HG02840 (cell line): Measurements from ENCODE around the gene PNPLA5.

Experiments used
- ATAC-seq: cut with Tn5 transposase; IDR thresholded peaks from one replicate; pipeline ENCODE4 v1.9.1; 2021; ENCODE audit warnings: mild to moderate bottlenecking, moderate library complexity, moderate number of reproducible peaks; ENCODE audit not compliant: unreplicated experiment, low FRiP score

PNPLA5 gene

DNA sequence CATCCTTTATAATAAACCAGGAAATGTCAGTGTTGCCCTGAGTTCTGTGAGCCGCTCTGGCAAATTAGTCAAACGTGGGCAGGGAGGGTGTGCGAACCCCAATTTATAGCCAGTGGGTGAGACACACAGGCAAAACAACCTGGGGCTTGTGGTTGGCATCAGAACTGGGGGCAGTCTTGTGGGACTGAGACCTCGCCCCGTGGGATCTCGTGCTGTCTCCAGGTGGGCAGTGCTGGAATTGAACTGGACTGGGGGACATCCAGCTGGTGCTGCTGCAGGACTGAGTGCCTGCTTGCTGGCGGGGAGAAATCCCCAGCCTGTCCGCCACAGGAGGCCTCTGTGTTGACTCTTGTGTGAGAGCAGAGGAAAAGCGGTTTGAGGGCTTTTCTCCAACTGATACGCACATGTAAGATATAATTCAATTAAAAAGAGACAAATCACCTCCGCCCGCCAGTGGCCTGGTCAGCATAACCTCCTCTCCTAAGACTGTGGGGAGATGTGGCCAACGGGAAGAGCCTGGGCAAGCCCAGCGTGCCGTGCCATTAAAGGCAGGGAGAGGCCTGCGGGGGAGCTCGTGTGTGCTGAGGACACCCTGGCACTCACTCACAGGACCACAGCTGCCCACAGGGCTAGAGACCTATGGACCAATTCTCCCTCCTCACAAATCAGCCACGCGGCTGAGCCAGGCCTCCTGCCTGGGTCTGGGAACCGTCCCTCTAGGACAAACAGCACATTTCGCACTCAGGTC, 47.9 kb downstream of the PNPLA5 start:
- ATAC-seq, result no peak

- ATAC-seq, result no peak
Observed at GRCh38 chr22:43841742-43842141, 50.1 kb downstream of the PNPLA5 start.

DNA sequence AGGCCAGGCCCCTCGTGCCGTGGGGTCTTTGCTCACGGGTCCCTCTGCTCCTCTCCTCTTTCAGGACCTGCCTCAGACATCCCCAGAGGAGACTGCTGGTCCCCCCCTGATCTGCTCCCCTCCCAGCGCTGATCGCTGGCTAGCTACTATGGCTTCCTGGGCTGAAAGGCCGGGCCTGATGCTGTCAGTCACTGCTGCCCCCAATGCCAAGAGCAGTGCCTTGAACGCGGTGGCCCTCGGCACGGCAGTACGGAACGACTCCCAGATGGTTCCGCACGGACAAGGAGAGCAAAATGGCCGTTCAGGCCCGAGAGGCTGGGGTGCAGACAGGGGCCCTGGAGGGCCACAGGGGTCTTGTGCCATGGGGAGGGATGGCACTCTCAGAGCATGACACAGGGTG, 51.0 kb downstream of the PNPLA5 start:
- no peak for ATAC-seq

DNA sequence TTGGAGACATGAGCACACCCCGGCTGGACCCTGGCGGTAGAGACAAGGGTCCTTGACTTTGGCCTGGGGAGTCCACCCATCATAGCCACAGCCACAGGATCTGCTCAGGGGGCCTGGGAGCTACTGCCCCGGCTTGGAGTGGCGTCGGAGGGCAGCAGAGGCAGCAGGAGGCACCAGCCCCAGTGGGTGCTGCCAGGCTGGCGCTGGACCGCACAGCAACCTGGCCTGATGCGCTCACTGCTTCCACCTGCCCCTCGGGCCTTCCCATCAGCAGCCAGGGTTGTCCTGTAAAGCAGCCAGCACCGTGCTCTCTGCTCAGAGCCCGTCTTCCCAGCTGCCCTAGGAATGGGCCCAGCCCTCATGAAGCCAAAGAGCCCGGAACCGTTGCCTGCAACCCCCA, 51.4 kb downstream of the PNPLA5 start:
- ATAC-seq, result no peak

- ATAC-seq, result no peak
Observed at GRCh38 chr22:43839781-43840180, 52.0 kb downstream of the PNPLA5 start.

DNA sequence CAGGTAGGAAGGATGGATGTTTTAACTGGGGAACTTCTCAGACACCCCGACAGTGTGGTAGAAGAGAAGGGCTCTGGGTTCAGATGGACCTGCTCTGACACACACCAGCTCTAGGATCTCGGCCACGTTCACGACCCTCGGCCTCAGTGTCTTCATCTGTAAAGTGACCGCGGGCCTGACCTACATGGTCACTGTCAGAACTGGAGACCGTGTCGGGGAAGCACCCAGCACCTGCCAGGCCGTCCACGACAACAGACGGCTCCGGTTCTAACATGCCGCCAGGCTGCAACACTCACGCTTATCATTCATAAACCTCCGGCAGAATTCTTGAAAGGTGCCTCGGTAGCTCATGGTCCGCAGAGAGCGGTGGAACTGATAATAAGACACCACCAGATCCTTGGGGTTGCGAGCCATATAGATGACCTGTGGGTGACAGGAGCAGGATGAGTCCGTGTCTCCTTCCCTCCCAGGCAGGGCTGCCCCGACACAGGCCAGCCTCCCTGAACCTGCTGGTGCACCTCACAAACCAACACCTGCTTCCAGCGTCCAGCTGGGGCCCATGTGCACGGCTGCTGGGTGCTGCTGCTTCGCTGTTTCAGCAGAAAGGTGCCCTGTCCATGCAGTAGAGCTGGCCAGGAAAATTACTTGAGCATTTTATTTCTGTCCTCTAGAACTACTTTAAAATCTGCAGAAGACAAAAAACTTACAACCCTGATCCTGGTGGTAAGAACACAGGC, 53.1 kb downstream of the PNPLA5 start:
- ATAC-seq, result no peak

- no peak for ATAC-seq
Observed at GRCh38 chr22:43838161-43838560, 53.7 kb downstream of the PNPLA5 start.

GRCh38 chr22:43837666-43838065, 54.1 kb downstream of the PNPLA5 start:
- ATAC-seq, result no peak

DNA sequence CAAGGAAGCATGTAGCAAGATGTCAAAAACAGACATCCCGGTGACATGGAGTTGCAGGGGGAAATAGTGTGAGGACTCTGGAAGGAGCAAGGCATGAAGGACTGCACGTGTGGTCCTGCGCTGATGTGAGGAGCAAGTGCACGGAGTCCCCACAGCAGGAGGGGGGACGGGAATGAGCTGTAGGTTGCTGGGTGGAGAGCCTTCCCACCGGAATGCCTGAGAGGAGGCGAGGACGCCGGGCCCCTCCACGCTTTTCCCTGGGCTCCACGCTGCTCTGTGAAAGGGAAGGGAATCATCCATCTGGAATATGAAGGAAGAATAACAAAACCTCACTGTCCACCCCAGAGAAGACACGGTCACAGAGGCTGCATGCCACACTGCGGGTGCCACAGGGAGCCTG, 56.1 kb downstream of the PNPLA5 start:
- no peak for ATAC-seq

GRCh38 chr22:43835166-43835565, 56.6 kb downstream of the PNPLA5 start:
- no peak for ATAC-seq

- ATAC-seq, result no peak
Observed at GRCh38 chr22:43833286-43834240, 58.2 kb downstream of the PNPLA5 start.

DNA sequence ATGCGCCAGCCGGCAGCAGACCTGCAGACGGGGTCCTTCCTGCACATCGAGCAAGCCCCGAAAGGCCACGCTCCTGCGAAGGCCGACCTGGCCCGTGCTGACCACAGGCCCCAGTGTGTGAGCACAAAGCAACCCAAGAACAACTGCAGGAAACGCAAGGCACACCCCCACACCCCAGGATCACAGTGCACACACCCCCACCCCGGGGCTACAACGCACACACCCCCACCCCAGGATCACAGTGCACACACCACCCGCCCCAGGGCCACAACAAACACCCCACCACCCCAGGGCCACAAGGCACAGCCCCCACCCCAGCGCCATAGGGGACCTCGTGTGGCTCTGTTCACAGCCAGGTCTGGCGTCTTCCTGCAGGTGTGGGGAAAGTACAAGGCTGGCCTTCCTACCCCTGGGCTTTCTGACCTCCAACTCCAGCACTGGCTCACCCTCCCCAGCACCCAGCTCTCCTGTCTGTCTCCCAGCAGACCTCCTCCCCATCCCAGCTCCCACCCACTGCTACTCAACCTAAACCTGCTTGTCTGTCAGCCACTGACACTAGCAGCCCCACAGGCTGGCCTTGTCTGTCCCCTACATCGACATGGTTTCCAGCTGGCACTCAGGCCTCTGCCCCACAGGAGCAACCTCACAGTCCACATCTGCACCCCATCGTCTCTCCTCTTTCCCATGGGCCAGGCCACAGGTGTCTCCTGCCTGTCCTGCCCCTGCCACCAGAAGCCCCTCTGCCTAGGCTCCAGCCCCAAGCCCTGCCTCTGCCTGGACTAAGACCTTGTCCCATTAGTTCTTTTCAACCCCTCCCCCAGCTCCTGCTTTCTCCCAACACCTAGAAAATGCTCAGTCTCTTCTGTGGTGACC, 59.2 kb downstream of the PNPLA5 start:
- ATAC-seq, result no peak

DNA sequence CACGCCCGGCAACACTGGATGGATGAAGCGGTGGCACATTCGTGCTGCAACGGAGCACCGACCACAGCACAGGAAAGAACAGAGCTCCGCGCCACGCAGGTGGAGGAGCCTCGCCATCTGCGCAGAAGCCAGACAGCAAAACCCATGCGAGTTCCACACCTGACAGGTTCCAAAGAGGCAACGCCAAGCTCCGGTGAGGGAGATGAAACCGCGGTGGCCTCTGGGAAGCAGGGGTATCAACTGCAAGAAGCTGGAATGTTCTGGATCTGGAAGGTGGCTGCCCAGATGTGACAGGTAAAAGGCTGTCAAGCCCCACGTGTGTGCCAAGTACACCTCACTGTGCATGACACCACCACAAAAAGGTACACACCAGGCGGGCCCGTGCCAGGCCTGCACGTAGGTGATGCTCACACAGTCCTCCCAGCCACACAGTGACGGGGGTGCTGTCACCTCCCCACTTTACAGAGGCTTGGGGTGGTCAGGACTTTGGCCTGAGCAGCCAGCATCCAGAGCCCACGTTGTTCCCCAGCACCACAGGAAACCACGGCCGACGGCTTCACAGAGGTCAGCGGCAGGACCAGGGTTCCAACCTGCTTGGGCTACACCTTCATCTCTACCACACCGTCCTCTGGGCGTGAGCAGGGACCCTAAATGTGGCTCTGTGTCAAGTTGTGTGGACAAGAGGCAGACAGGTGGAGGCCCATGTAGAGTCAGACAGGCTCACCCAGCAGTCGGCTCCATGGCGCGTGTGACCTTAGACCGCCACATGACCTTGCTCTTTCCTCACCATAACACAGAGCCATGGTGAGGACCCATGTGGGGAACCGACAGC, 60.0 kb downstream of the PNPLA5 start:
- no peak for ATAC-seq

- ATAC-seq, result no peak
Observed at GRCh38 chr22:43830931-43831560, 60.8 kb downstream of the PNPLA5 start.

DNA sequence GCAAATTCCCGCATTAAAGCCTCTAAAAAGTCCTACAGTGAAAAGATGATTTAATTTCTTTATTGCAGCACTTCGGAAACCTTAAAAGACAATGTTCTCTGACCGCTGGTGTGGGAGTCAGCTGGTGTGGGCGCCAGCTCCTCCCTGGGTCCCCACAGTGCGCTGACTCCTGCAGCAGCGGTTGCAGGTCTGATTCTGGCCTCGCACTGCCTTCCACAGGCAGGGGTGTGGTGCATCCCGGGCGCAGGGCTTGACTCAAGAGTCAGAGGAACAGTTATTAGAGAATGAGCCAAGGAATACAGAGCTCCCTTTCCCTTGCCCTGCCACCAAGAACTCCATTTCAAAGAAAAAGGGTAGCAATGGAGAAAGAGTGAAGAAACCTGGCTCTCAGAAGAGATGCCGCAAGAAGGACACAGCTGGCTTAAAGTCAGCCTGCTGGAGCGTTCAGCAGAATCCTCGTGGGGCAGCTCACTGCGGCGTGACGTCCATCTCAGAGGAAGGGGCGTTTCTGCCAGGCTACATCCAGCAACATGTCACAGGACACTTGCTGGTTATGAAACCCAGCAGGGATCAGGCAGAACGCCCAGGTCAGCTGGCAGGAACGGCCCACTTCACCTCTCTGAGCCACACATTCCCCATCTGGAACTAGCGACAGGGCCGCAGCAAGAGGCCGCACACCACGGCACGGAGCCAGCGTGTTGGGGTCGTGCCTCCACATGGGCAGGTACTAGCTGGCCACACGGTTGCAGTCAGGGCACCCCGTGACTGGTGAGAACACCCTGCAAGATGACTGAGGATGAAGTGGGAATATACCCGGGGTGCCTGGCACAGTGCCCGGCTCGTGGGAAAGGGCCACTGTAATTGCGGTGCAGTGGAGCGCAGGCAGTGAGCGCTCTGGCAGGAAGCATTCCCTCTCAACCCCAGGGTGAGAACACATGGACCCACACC, 61.6 kb downstream of the PNPLA5 start:
- ATAC-seq, result no peak
